ENCODE measurements around the gene NPC1. TPM values are rescaled to one million over a fixed set of nuclear protein-coding genes. Genes with fewer than 3 reads are reported as not detected.
A peak's percentile ranks its signal among the peaks of the same experiment; 100 is the strongest.

NPC1 gene
- total RNA-seq, 1 donor from 2014 or later, result 21.6 TPM

GRCh38 chr18:23626451-23627279 lies 40.4 kb upstream of the NPC1 start:
- Histone ChIP-seq H3K4me1 (no peaks in the 10 kb centered on the region), H3K36me3 (no peaks in the 10 kb centered on the region), H3K4me3 (no peak overlapping the region), H3K27ac (no peak overlapping the region), H3K9me3 (no peaks in the 10 kb centered on the region), H3K27me3 (no peaks in the 10 kb centered on the region)
- TF ChIP-seq CTCF (IDR thresholded peaks at IDR 0.05), result no peak
- no peak for DNase-seq (ENCODE audit: low spot score in 2 of 2)
- intact Hi-C loops (cut with DNase I), result no loop called here

- TF ChIP-seq CTCF (IDR thresholded peaks at IDR 0.05), result no peak
- intact Hi-C loops (cut with DNase I), result loop anchor here (2.0 kb wide), 1 partner anchor 496 kb away; no protein-coding TSS in a partner anchor
These were observed 36.7 kb upstream of the NPC1 start for GRCh38 chr18:23623040-23623439.

GRCh38 chr18:23619388-23619881 lies 33.1 kb upstream of the NPC1 start:
- H3K27me3 ChIP-seq, result no peaks in the 10 kb centered on the region
- H3K9me3 ChIP-seq, result no peaks in the 10 kb centered on the region
- peaks cover 0 to 4% of the 10 kb centered on the region in 2 donors for H3K4me1 ChIP-seq
- peak overlapping the region; percentile 55 to 72 for H3K4me3 ChIP-seq
- H3K27ac ChIP-seq, result peak overlapping the region in 1 of 2 donors; percentile 21
- H3K36me3 ChIP-seq, result no peaks in the 10 kb centered on the region
- TF ChIP-seq CTCF (IDR thresholded peaks at IDR 0.05), result peak in 1 of 3 experiments; percentile 5
- no peak for DNase-seq (ENCODE audit: low spot score in 2 of 2)
- intact Hi-C loops (cut with DNase I), result no loop called here

More at GRCh38 chr18:23623040-23623439, 36.7 kb upstream of the NPC1 start:
- Histone ChIP-seq H3K4me1 (peaks cover 0 to 4% of the 10 kb centered on the region in 2 donors), H3K36me3 (no peaks in the 10 kb centered on the region), H3K9me3 (no peaks in the 10 kb centered on the region), H3K27me3 (no peaks in the 10 kb centered on the region), H3K4me3 (no peak overlapping the region), H3K27ac (no peak overlapping the region)
- DNase-seq (ENCODE audit: low spot score in 2 of 2), result no peak

- intact Hi-C loops (cut with DNase I), result no loop called here
These were observed 32.6 kb upstream of the NPC1 start for GRCh38 chr18:23618862-23619387.

More at GRCh38 chr18:23618862-23619387, 32.6 kb upstream of the NPC1 start:
- no peak for TF ChIP-seq CTCF (IDR thresholded peaks at IDR 0.05)
- peaks cover 0 to 4% of the 10 kb centered on the region in 2 donors for H3K4me1 ChIP-seq
- peak overlapping the region in 1 of 2 donors; percentile 21 for H3K27ac ChIP-seq
- no peak for DNase-seq (ENCODE audit: low spot score in 2 of 2)
- peak overlapping the region; percentile 55 to 72 for H3K4me3 ChIP-seq
- no peaks in the 10 kb centered on the region for H3K36me3 ChIP-seq
- no peaks in the 10 kb centered on the region for H3K27me3 ChIP-seq
- H3K9me3 ChIP-seq, result no peaks in the 10 kb centered on the region
